ENCODE data around the gene BGLAP.

- TF ChIP-seq CTCF (IDR thresholded peaks at IDR 0.05) (no peak), POLR2A (IDR thresholded peaks at IDR 0.05) (no peak), EP300 (IDR thresholded peaks at IDR 0.05) (no peak)
These were observed 42.8 kb downstream of the BGLAP start for GRCh38 chr1:156284757-156285156.
